Prostate gland (tissue), 2 donors: Measurements from ENCODE around the gene PCK1. TPM values are rescaled to one million over a fixed set of nuclear protein-coding genes. Genes with fewer than 3 reads are reported as not detected.

Experiments used
- DNase-seq: peaks from one replicate; pipeline ENCODE4 v3.0.0-alpha.2; 2019; ENCODE audit warnings: low spot score
- H3K27ac ChIP-seq, 2 donors: fragments of 200-600 bp; sonication (generic); 2 replicates each; pipeline ENCODE4 v1.5.1; 2017 to 2019
- H3K27me3 ChIP-seq: fragments of 200-600 bp; sonication (generic); replicated peaks from 2 replicates; pipeline ENCODE4 v1.5.1; 2019; ENCODE audit not compliant: insufficient read depth
- H3K36me3 ChIP-seq, 2 donors: fragments of 200-600 bp; sonication (generic); 1 replicate in 1 of 2; 2 replicates in 1 of 2; pipeline versions ENCODE4 v1.5.1 to v1.8.1; 2017 to 2019
- H3K4me1 ChIP-seq: fragments of 200-600 bp; sonication (generic); replicated peaks from 2 replicates; pipeline ENCODE4 v1.5.1; 2019
- H3K4me3 ChIP-seq, 2 donors: fragments of 200-600 bp; sonication (generic); 2 replicates each; pipeline ENCODE4 v1.5.1; 2017 to 2019
- H3K9me3 ChIP-seq: fragments of 200-600 bp; sonication (generic); 2 replicates; pipeline ENCODE4 v1.5.1; 2017
- POLR2A ChIP-seq: fragments of 450-650 bp; IDR thresholded peaks from one replicate; pipeline ENCODE4 v1.6.1; 2016; ENCODE audit warnings: antibody characterized with exemption, mild to moderate bottlenecking
- POLR2AphosphoS5 ChIP-seq: sonication (generic); formaldehyde crosslinking; IDR thresholded peaks from one replicate; pipeline ENCODE4 v1.6.1; 2017; ENCODE audit warnings: antibody characterized with exemption
- WGBS: methylation state at CpG from one replicate; pipeline ENCODE4 v1.1.5; 2018; 5-methylcytosine and 5-hydroxymethylcytosine counted together
- intact Hi-C: fragments of 100-400 bp; cut with DNase I; formaldehyde crosslinking; loops from one replicate; pipeline ENCODE4 v1.14.2; 2022
- total RNA-seq, 2 donors: library from RNA; depleted of rRNA; stranded (reverse); fragments of >200 nt; gene quantifications; one replicate each; pipeline ENCODE4 v1.1.0, GENCODE V29; 2016
- TF ChIP-seq, protein P1 (sequence below), 4 experiments: fragments of 200-600 bp in 2 of 4; fragments of 450-650 bp in 2 of 4; sonication (generic) in 2 of 4; IDR thresholded peaks; 1 replicate in 3 of 4; 2 replicates in 1 of 4; pipeline ENCODE4 v1.5.1; 2016 to 2019; ENCODE audit warnings: antibody characterized with exemption in 4 of 4, mild to moderate bottlenecking in 2 of 4, moderate library complexity in 2 of 4

The PCK1 gene
- total RNA-seq, 2 donors from 2014 or later, result 0.68 TPM; not detected in 1

DNA sequence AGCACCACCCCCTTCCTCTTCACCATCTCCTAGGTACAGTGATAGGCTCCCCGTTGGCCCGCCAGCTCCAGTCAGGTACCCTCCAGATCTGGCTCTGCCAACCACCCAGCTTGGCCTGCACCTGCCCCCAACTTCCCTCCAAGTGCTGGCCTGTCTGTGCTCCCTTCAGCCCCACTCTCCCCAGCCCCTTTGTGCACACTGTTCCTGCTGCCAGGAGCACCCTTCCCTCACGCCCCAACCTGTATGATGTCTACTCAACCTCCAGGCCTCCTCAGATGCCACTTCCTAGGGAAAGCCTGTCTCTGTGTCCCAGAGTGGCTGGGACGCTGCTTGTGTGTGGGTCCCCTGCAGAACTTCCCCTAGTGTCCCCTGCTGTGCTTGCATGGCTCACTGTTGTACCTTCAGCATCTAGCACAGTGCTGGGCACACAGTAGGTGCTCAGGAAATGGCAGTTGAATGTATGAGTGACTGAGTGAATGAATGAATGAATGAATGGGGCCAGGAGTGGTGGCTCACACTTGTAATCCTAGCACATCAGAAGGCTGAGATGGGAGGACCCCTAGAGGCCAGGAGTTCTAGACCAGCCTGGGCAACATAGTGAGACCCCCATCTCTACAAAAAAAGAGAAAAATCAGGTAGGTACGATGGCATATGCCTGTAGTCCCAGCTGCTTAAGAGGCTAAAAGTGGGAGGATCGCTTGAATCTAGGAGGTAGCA, 56.3 kb downstream of the PCK1 start:
- TF ChIP-seq POLR2AphosphoS5, result no peak
- no peak for TF ChIP-seq POLR2A
- TF ChIP-seq, protein P1, sequence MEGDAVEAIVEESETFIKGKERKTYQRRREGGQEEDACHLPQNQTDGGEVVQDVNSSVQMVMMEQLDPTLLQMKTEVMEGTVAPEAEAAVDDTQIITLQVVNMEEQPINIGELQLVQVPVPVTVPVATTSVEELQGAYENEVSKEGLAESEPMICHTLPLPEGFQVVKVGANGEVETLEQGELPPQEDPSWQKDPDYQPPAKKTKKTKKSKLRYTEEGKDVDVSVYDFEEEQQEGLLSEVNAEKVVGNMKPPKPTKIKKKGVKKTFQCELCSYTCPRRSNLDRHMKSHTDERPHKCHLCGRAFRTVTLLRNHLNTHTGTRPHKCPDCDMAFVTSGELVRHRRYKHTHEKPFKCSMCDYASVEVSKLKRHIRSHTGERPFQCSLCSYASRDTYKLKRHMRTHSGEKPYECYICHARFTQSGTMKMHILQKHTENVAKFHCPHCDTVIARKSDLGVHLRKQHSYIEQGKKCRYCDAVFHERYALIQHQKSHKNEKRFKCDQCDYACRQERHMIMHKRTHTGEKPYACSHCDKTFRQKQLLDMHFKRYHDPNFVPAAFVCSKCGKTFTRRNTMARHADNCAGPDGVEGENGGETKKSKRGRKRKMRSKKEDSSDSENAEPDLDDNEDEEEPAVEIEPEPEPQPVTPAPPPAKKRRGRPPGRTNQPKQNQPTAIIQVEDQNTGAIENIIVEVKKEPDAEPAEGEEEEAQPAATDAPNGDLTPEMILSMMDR (IDR thresholded peaks at IDR 0.05), result no peak
- H3K4me1 ChIP-seq, result no peaks in the 10 kb centered on the region
- DNase-seq, result no peak
- H3K27me3 ChIP-seq, result no peaks in the 10 kb centered on the region
- intact Hi-C loops, result no loop called here
- H3K4me3 ChIP-seq, result no peak overlapping the region
- no peak overlapping the region for H3K27ac ChIP-seq
- H3K36me3 ChIP-seq, result no peaks in the 10 kb centered on the region
- 86% methylated on average over 6 of the region's 6 CpGs for WGBS
- H3K9me3 ChIP-seq, result no peaks in the 10 kb centered on the region

Other genes starting within 250 kb of the PCK1 start
- 1 to 10 TPM in 1 of 2 donors, not detected in 1; 2.6 TPM for gene SPO11, start 231.3 kb upstream of the PCK1 start, total RNA-seq
- 10 to 100 TPM; 21.7 to 49.9 TPM for gene RAE1, start 209.9 kb upstream of the PCK1 start, total RNA-seq
- gene RBM38, start 169.7 kb upstream of the PCK1 start, total RNA-seq, result 100 to 1,000 TPM in 1 of 2 donors, 10 to 100 TPM in 1; 29.9 to 104 TPM
- 10 to 100 TPM in 1 of 2 donors, not detected in 1; 10.8 TPM for gene CTCFL, start 36.0 kb upstream of the PCK1 start, total RNA-seq
- 1 to 10 TPM in 1 of 2 donors, under 1 TPM in 1; 0.14 to 8.9 TPM for gene ZBP1, start 59.3 kb downstream of the PCK1 start, total RNA-seq
- 100 to 1,000 TPM in 1 of 2 donors, 10 to 100 TPM in 1; 96.5 to 245 TPM for gene PMEPA1, start 148.9 kb downstream of the PCK1 start, total RNA-seq